GM19239 (cell line): ENCODE measurements around the gene MPP1.

ENCODE experiments used
- DNase-seq: peaks from one replicate; pipeline ENCODE4 v3.0.0; 2011; ENCODE audit warnings: low spot score; ENCODE audit not compliant: insufficient read length
- FAIRE-seq: peaks from 2 replicates; lab custom pipeline; 2011; peaks lifted over from hg19 to GRCh38; lab: Jason Lieb, UNC

Gene MPP1

GRCh38 chrX:154780968-154781367 is 24.3 kb downstream of the MPP1 start:
- DNase-seq (no peak), FAIRE-seq (no peak)

- DNase-seq: no peak
- FAIRE-seq: no peak
Observed at GRCh38 chrX:154779261-154779660, 26.0 kb downstream of the MPP1 start.

- DNase-seq (no peak), FAIRE-seq (no peak)
Observed at GRCh38 chrX:154776753-154777152, 28.5 kb downstream of the MPP1 start.

GRCh38 chrX:154775419-154776349 is 29.6 kb downstream of the MPP1 start:
- DNase-seq (no peak), FAIRE-seq (no peak)

- FAIRE-seq (no peak), DNase-seq (no peak)
Observed at GRCh38 chrX:154774622-154775021, 30.7 kb downstream of the MPP1 start.

- peak; percentile 67 for DNase-seq
- FAIRE-seq: peak; percentile 96
Observed at GRCh38 chrX:154762537-154763296, 42.6 kb downstream of the MPP1 start, which contains the start of gene DKC1. Gene DKC1 (plus strand): TSS chrX:154762864. CDS start chrX:154762966, 102 bp downstream.

GRCh38 chrX:154761977-154762536 is 43.2 kb downstream of the MPP1 start:
- no peak for DNase-seq
- no peak for FAIRE-seq

- DNase-seq: no peak
- FAIRE-seq: no peak
Observed at GRCh38 chrX:154758696-154759095, 46.6 kb downstream of the MPP1 start.

GRCh38 chrX:154751669-154752271 is 53.5 kb downstream of the MPP1 start:
- DNase-seq: no peak
- FAIRE-seq: no peak

GRCh38 chrX:154751203-154751668 is 54.0 kb downstream of the MPP1 start:
- no peak for DNase-seq
- peak; percentile 73 for FAIRE-seq

GRCh38 chrX:154750301-154751202 is 54.7 kb downstream of the MPP1 start, which contains the start of gene GAB3:
Gene GAB3 (minus strand): TSS chrX:154751077. CDS start chrX:154751025, 52 bp downstream.
- FAIRE-seq (no peak), DNase-seq (peak; percentile 42)

- peak; percentile 52 for FAIRE-seq
- DNase-seq: no peak
Observed at GRCh38 chrX:154749856-154750255, 55.4 kb downstream of the MPP1 start.

GRCh38 chrX:154748712-154749339 is 56.5 kb downstream of the MPP1 start:
- DNase-seq: peak; percentile 20
- FAIRE-seq: peak; percentile 98

GRCh38 chrX:154742613-154743012 is 62.7 kb downstream of the MPP1 start:
- FAIRE-seq (peak; percentile 14), DNase-seq (no peak)

- DNase-seq (no peak), FAIRE-seq (no peak)
Observed at GRCh38 chrX:154739952-154740465, 65.3 kb downstream of the MPP1 start.

- no peak for DNase-seq
- FAIRE-seq: peak; percentile 28
Observed at GRCh38 chrX:154738011-154738738, 67.1 kb downstream of the MPP1 start.

- FAIRE-seq (no peak), DNase-seq (no peak)
Observed at GRCh38 chrX:154737136-154737535, 68.1 kb downstream of the MPP1 start.
